ENCODE data around the gene LAIR2.
A peak's percentile ranks its signal among the peaks of the same experiment; 100 is the strongest.
"Not testable (repeated sequence)": the region's sequence is repeated elsewhere in the genome, so short reads cannot be mapped to it uniquely, and the experiment has no call there.

LAIR2 gene

GRCh38 chr19:54464630-54465425, 37.8 kb upstream of the LAIR2 start:
- no peak for DNase-seq

GRCh38 chr19:54465426-54466109, 37.1 kb upstream of the LAIR2 start:
- DNase-seq = no peak

- not testable (repeated sequence) for DNase-seq
These were observed 36.5 kb upstream of the LAIR2 start for GRCh38 chr19:54466110-54466480.

- DNase-seq = no peak
These were observed 33.1 kb upstream of the LAIR2 start for GRCh38 chr19:54469496-54469934.

GRCh38 chr19:54470276-54470887, 32.2 kb upstream of the LAIR2 start:
- DNase-seq = no peak

GRCh38 chr19:54470991-54471782, 31.4 kb upstream of the LAIR2 start:
- DNase-seq = no peak

GRCh38 chr19:54473071-54473891, 29.4 kb upstream of the LAIR2 start, which contains the start of gene CDC42EP5:
Gene CDC42EP5, minus strand, starts transcription at chr19:54473296. Its CDS starts 7,749 bp downstream, at chr19:54465547.
- DNase-seq = no peak

- no peak for DNase-seq
These were observed 28.7 kb upstream of the LAIR2 start for GRCh38 chr19:54473892-54474372.

- no peak for DNase-seq
These were observed 26.9 kb upstream of the LAIR2 start for GRCh38 chr19:54475706-54476105.

GRCh38 chr19:54477650-54478049, 25.0 kb upstream of the LAIR2 start:
- DNase-seq = no peak

- peak; percentile 25 for DNase-seq
These were observed 23.9 kb upstream of the LAIR2 start for GRCh38 chr19:54478677-54479266.

- DNase-seq = no peak
These were observed 22.6 kb upstream of the LAIR2 start for GRCh38 chr19:54480051-54480450.

GRCh38 chr19:54481326-54481930, 21.2 kb upstream of the LAIR2 start:
- no peak for DNase-seq

- DNase-seq = no peak
These were observed 19.7 kb upstream of the LAIR2 start for GRCh38 chr19:54482889-54483288.

- no peak for DNase-seq
These were observed 18.2 kb upstream of the LAIR2 start for GRCh38 chr19:54484451-54484850.

- DNase-seq = no peak
These were observed 16.8 kb upstream of the LAIR2 start for GRCh38 chr19:54485851-54486250.

- no peak for DNase-seq
These were observed 13.3 kb upstream of the LAIR2 start for GRCh38 chr19:54489341-54489740.

- no peak for DNase-seq
These were observed 12.9 kb upstream of the LAIR2 start for GRCh38 chr19:54489766-54490165.

GRCh38 chr19:54492568-54492967, 10.1 kb upstream of the LAIR2 start:
- DNase-seq = no peak

GRCh38 chr19:54493056-54493455, 9.6 kb upstream of the LAIR2 start:
- not testable (repeated sequence) for DNase-seq

- no peak for DNase-seq
These were observed 8.6 kb upstream of the LAIR2 start for GRCh38 chr19:54493967-54494585.

All from NCI-H1694 (cell line).